Astrocyte of the spinal cord (primary cell): ENCODE data around the gene STK32B.

ENCODE experiments used
- DNase-seq: peaks from one replicate; pipeline ENCODE4 v3.0.0; 2011; ENCODE audit warnings: low read depth, low spot score
- H3K4me3 ChIP-seq: 2 replicates; pipeline ENCODE4 v1.5.1; 2011; ENCODE audit warnings: low read depth, mild to moderate bottlenecking, low read length, moderate library complexity
- in situ Hi-C: cut with HindIII; loops from 2 replicates; pipeline ENCODE4 v1.10.0; 2017; ENCODE audit warnings: low sequenced_read_pairs
- TF ChIP-seq, protein P1 (sequence below): IDR thresholded peaks from 2 replicates; pipeline ENCODE4 v1.5.1; 2012; ENCODE audit warnings: low read depth, mild to moderate bottlenecking, low read length, inconsistent platforms

Gene STK32B

GRCh38 chr4:5478697-5479096 lies 427.4 kb downstream of the STK32B start:
- H3K4me3 ChIP-seq = no peak overlapping the region
- TF ChIP-seq, protein P1, sequence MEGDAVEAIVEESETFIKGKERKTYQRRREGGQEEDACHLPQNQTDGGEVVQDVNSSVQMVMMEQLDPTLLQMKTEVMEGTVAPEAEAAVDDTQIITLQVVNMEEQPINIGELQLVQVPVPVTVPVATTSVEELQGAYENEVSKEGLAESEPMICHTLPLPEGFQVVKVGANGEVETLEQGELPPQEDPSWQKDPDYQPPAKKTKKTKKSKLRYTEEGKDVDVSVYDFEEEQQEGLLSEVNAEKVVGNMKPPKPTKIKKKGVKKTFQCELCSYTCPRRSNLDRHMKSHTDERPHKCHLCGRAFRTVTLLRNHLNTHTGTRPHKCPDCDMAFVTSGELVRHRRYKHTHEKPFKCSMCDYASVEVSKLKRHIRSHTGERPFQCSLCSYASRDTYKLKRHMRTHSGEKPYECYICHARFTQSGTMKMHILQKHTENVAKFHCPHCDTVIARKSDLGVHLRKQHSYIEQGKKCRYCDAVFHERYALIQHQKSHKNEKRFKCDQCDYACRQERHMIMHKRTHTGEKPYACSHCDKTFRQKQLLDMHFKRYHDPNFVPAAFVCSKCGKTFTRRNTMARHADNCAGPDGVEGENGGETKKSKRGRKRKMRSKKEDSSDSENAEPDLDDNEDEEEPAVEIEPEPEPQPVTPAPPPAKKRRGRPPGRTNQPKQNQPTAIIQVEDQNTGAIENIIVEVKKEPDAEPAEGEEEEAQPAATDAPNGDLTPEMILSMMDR = no peak
- no peak for DNase-seq
- in situ Hi-C loops = no loop called here

DNA sequence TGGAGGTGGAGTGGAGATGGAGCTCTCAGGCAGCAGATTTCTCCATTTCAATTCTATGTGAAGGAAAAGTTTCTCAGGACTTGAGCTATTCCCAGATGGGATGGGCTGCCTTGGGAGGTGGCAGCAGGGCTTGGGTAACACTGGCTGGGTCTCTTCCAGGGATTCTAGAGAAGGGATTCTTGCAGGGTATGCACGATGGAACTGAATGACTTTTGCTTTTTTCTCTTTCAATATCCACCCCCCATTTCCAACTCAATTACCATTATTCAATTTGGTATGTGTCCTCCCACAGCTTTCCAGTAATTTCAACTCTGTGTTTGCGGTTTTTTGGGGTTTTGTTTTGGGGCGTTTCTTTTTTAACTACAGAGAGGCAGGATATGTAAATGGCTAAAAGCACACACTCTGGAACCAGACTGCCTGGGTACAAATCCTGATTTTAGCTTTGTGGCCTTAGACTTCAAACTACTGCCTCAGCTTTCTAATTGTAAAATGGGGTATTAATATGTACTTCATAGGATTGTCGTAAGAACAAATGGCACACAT lies 428.3 kb downstream of the STK32B start:
- H3K4me3 ChIP-seq = no peak overlapping the region
- no peak for DNase-seq
- in situ Hi-C loops = no loop called here
- TF ChIP-seq, protein P1 = no peak

- TF ChIP-seq, protein P1 = no peak
- H3K4me3 ChIP-seq = no peak overlapping the region
- no peak for DNase-seq
- in situ Hi-C loops = no loop called here
Measured at GRCh38 chr4:5488413-5488812, 437.1 kb downstream of the STK32B start.

DNA sequence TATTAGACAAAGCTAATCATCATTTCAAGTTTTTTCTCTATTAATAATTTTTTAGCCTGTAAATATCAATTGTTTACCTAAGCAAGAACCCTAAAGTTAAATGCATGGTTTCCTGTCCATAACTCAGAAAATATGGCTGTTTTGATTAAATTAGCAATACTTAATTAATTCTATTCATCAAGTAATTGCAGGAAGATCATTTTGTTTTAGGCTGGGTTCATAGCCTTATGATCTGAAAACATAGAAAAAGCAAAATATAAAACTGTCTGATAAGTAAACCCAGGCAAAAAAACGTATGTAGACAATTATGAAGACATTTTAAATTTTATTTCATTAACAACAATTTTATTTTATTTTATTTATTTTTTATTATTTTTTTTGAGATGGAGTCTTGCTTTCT lies 438.0 kb downstream of the STK32B start:
- TF ChIP-seq, protein P1 = no peak
- no peak for DNase-seq
- H3K4me3 ChIP-seq = no peak overlapping the region
- in situ Hi-C loops = no loop called here

GRCh38 chr4:5497489-5497888 lies 446.2 kb downstream of the STK32B start:
- no peak for DNase-seq
- in situ Hi-C loops = no loop called here
- TF ChIP-seq, protein P1 = no peak
- no peak overlapping the region for H3K4me3 ChIP-seq

DNA sequence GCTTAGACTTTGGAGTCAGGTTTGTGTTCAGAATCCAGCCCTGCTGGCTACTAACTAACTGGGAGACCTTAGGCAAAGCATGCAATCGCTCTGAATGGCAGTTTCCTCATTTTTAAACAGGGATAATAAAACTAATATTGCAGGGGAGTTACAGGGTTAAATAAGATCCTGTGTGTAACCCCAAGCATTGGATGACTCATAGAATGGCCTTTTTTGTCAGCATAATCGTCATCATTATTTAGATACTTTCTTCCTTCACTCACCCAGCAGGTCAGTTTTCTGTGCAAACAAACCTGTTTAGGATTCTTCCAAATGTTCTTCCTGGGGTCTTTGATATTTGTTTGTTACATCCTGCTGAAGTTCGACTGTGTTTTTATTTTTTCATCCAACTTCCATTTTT lies 448.9 kb downstream of the STK32B start:
- TF ChIP-seq, protein P1 = no peak
- peak; percentile 27 for DNase-seq
- in situ Hi-C loops = no loop called here
- H3K4me3 ChIP-seq = no peak overlapping the region
